ENCODE measurements around the gene PCDHGB1. TPM values are rescaled to one million over a fixed set of nuclear protein-coding genes. Genes with fewer than 3 reads are reported as not detected.
"Not testable (repeated sequence)": the region's sequence is repeated elsewhere in the genome, so short reads cannot be mapped to it uniquely, and the experiment has no call there.

The PCDHGB1 gene
- total and polyA plus RNA-seq, 8 donors = under 0.01 to 1.2 (median 0.43) TPM; not detected in 3

DNA sequence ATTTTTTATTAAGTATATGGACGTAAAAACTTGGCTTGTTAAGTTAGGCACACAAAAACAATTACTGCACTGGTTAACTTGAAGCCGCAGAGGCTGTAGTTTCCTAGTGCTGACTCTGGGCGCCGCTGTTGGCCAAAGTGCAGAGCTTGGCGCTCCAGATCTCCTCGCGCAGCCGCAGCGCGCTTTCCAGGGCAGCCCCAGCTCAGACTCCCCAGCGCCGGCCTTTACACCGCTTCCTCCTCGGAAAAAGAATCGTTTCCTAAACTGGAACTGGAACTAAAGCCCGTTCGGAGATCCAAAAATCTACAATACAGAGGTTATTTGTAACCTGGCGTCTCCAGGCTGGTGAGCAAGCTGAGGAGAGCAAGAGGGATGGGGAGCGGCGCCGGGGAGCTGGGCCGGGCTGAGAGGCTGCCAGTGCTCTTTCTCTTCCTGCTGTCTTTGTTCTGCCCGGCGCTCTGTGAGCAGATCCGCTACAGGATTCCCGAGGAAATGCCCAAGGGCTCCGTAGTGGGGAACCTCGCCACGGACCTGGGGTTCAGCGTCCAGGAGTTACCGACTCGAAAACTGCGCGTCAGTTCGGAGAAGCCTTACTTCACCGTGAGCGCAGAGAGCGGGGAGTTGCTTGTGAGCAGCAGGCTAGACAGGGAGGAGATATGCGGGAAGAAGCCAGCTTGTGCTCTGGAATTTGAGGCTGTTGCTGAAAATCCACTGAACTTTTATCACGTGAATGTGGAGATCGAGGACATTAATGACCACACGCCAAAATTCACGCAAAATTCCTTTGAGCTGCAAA, 48.1 kb downstream of the PCDHGB1 start, which contains the start of gene PCDHGB5:
Gene PCDHGB5, plus strand, starts transcription at position 192 of the 796 bp plus-strand sequence. Its CDS starts 181 bp downstream, at position 373.
- H3K27me3 ChIP-seq = peaks cover 0 to 79% (median 14%) of the 10 kb centered on the region in 3 donors
- peak; percentile 43 to 62 for DNase-seq
- H3K4me3 ChIP-seq = peak within 1 kb of the TSS; percentile 22 to 40 (median 24)
- peaks cover 0 to 14% (median 0%) of the 10 kb centered on the region in 4 donors for H3K36me3 ChIP-seq
- H3K9me3 ChIP-seq = peaks cover 44 to 94% (median 87%) of the 10 kb centered on the region in 4 donors
- H3K4me1 ChIP-seq; H3K27ac ChIP-seq; intact Hi-C loops (cut with DNase I; ENCODE audit: low total_unique reads): not testable (repeated sequence)
- TF ChIP-seq, protein P1, sequence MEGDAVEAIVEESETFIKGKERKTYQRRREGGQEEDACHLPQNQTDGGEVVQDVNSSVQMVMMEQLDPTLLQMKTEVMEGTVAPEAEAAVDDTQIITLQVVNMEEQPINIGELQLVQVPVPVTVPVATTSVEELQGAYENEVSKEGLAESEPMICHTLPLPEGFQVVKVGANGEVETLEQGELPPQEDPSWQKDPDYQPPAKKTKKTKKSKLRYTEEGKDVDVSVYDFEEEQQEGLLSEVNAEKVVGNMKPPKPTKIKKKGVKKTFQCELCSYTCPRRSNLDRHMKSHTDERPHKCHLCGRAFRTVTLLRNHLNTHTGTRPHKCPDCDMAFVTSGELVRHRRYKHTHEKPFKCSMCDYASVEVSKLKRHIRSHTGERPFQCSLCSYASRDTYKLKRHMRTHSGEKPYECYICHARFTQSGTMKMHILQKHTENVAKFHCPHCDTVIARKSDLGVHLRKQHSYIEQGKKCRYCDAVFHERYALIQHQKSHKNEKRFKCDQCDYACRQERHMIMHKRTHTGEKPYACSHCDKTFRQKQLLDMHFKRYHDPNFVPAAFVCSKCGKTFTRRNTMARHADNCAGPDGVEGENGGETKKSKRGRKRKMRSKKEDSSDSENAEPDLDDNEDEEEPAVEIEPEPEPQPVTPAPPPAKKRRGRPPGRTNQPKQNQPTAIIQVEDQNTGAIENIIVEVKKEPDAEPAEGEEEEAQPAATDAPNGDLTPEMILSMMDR (IDR thresholded peaks at IDR 0.05) = peak in 4 of 7 experiments; percentile 25 to 41 (median 38)
- 7 to 11% (median 9%) methylated on average over 21 to 25 of the region's 43 CpGs for WGBS, 5 donors

DNA sequence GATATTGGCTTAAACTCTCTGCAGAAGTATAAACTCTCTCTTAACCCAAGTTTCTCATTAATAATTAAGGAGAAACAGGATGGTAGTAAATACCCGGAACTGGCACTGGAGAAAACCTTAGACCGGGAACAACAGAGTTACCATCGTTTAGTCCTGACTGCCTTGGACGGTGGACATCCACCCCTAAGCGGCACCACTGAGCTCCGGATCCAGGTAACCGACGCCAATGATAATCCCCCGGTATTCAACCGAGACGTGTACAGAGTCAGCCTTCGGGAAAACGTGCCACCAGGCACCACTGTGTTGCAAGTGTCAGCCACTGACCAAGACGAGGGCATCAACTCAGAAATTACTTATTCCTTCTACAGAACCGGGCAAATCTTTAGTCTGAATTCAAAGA, 48.7 kb downstream of the PCDHGB1 start:
- no peak for DNase-seq
- no peak overlapping the region for H3K27ac ChIP-seq
- peaks cover 44 to 94% (median 87%) of the 10 kb centered on the region in 4 donors for H3K9me3 ChIP-seq
- H3K4me1 ChIP-seq = peaks cover 0 to 6% (median 0%) of the 10 kb centered on the region in 4 donors
- intact Hi-C loops (cut with DNase I; ENCODE audit: low total_unique reads) = no loop called here
- no peak overlapping the region for H3K4me3 ChIP-seq
- TF ChIP-seq, protein P1 (IDR thresholded peaks at IDR 0.05) = no peak
- TF ChIP-seq EP300 (IDR thresholded peaks at IDR 0.05) (no peak), POLR2AphosphoS5 (IDR thresholded peaks at IDR 0.05) (no peak), POLR2A (IDR thresholded peaks at IDR 0.05) (no peak)
- peaks cover 0 to 11% (median 0%) of the 10 kb centered on the region in 4 donors for H3K36me3 ChIP-seq
- WGBS, 5 donors = 19 to 30% (median 24%) methylated on average over 15 of the region's 15 CpGs
- H3K27me3 ChIP-seq = peaks cover 0 to 79% (median 19%) of the 10 kb centered on the region in 3 donors

DNA sequence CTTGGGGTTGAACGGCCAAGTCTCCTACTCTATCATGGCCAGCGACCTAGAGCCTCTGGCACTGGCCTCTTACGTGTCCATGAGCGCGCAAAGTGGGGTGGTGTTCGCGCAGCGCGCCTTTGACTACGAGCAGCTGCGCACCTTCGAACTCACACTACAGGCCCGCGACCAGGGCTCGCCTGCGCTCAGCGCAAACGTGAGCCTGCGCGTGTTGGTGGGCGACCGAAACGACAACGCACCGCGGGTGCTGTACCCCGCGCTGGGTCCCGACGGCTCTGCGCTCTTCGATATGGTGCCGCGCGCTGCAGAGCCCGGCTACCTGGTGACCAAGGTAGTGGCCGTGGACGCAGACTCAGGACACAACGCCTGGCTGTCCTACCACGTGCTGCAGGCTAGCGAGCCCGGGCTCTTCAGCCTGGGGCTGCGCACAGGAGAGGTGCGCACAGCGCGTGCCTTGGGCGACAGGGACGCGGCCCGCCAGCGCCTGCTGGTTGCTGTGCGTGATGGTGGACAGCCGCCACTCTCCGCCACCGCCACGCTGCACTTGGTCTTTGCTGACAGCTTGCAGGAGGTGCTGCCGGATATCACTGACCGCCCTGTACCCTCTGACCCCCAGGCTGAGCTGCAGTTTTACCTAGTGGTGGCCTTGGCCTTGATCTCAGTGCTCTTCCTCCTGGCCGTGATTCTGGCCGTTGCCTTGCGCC, 49.8 kb downstream of the PCDHGB1 start:
- 18 to 32% (median 28%) methylated on average over 15 to 61 of the region's 61 CpGs for WGBS, 5 donors
- Histone ChIP-seq H3K4me1 (peaks cover 0 to 6% (median 0%) of the 10 kb centered on the region in 4 donors), H3K4me3 (no peak overlapping the region), H3K27me3 (peaks cover 0 to 78% (median 25%) of the 10 kb centered on the region in 3 donors), H3K36me3 (peaks cover 0 to 13% (median 0%) of the 10 kb centered on the region in 4 donors), H3K27ac (no peak overlapping the region), H3K9me3 (peaks cover 42 to 94% (median 87%) of the 10 kb centered on the region in 4 donors)
- intact Hi-C loops (cut with DNase I; ENCODE audit: low total_unique reads) = no loop called here
- DNase-seq = no peak
- no peak for TF ChIP-seq POLR2AphosphoS5 (IDR thresholded peaks at IDR 0.05)
- TF ChIP-seq EP300 (IDR thresholded peaks at IDR 0.05) = no peak
- TF ChIP-seq POLR2A (IDR thresholded peaks at IDR 0.05) = no peak
- TF ChIP-seq, protein P1 (IDR thresholded peaks at IDR 0.05) = no peak

Other genes starting within 250 kb of the PCDHGB1 start
Only the 30 nearest of the 37 such genes appear.
- gene PCDHB9, start 162.9 kb upstream of the PCDHGB1 start, total RNA-seq = under 1 TPM in 3 of 5 donors, not detected in 2; 0.14 to 0.92 (median 0.45) TPM
- gene PCDHB9, start 162.9 kb upstream of the PCDHGB1 start, polyA plus RNA-seq = under 1 TPM in 2 of 3 donors, not detected in 1; 0.08 to 0.19 TPM
- 10 to 100 TPM in 1 of 5 donors, 1 to 10 TPM in 3, under 1 TPM in 1; 0.58 to 18.3 (median 2.3) TPM for gene PCDHB10, start 157.7 kb upstream of the PCDHGB1 start, total RNA-seq
- gene PCDHB10, start 157.7 kb upstream of the PCDHGB1 start, polyA plus RNA-seq = under 1 TPM; 0.12 to 0.40 (median 0.15) TPM
- gene PCDHB11, start 150.5 kb upstream of the PCDHGB1 start, total RNA-seq = 1 to 10 TPM in 2 of 5 donors, under 1 TPM in 1, not detected in 2; 0.87 to 4.4 (median 1.3) TPM
- gene PCDHB11, start 150.5 kb upstream of the PCDHGB1 start, polyA plus RNA-seq = 1 to 10 TPM in 1 of 3 donors, under 1 TPM in 2; 0.12 to 1.1 (median 0.30) TPM
- 1 to 10 TPM in 4 of 5 donors, not detected in 1; 1.2 to 8.5 (median 2.9) TPM for gene PCDHB12, start 141.4 kb upstream of the PCDHGB1 start, total RNA-seq
- gene PCDHB12, start 141.4 kb upstream of the PCDHGB1 start, polyA plus RNA-seq = under 1 TPM; 0.19 to 0.31 (median 0.28) TPM
- 10 to 100 TPM in 1 of 5 donors, 1 to 10 TPM in 2, under 1 TPM in 2; under 0.01 to 28.1 (median 3.1) TPM for gene PCDHB13, start 136.2 kb upstream of the PCDHGB1 start, total RNA-seq
- under 1 TPM in 2 of 3 donors, not detected in 1; 0.12 to 0.28 TPM for gene PCDHB13, start 136.2 kb upstream of the PCDHGB1 start, polyA plus RNA-seq
- gene PCDHB14, start 126.8 kb upstream of the PCDHGB1 start, total RNA-seq = 1 to 10 TPM in 4 of 5 donors, not detected in 1; 1.3 to 6.4 (median 3.6) TPM
- 1 to 10 TPM in 1 of 3 donors, under 1 TPM in 2; 0.31 to 1.1 (median 0.44) TPM for gene PCDHB14, start 126.8 kb upstream of the PCDHGB1 start, polyA plus RNA-seq
- 1 to 10 TPM in 2 of 5 donors, under 1 TPM in 1, not detected in 2; 0.58 to 6.6 (median 2.2) TPM for gene PCDHB15, start 104.7 kb upstream of the PCDHGB1 start, total RNA-seq
- gene PCDHB15, start 104.7 kb upstream of the PCDHGB1 start, polyA plus RNA-seq = 1 to 10 TPM in 1 of 3 donors, under 1 TPM in 2; 0.44 to 1.2 (median 0.73) TPM
- 1 to 10 TPM in 1 of 5 donors, under 1 TPM in 1, not detected in 3; 0.43 to 4.8 TPM for gene SLC25A2, start 46.0 kb upstream of the PCDHGB1 start, total RNA-seq
- not detected for gene SLC25A2, start 46.0 kb upstream of the PCDHGB1 start, polyA plus RNA-seq
- gene TAF7, start 29.3 kb upstream of the PCDHGB1 start, total RNA-seq = 10 to 100 TPM; 22.0 to 89.8 (median 36.5) TPM
- gene TAF7, start 29.3 kb upstream of the PCDHGB1 start, polyA plus RNA-seq = 10 to 100 TPM; 32.6 to 46.1 (median 43.5) TPM
- under 1 TPM in 1 of 5 donors, not detected in 4; 0.18 TPM for gene PCDHGA1, start 19.6 kb upstream of the PCDHGB1 start, total RNA-seq
- under 1 TPM in 1 of 3 donors, not detected in 2; 0.13 TPM for gene PCDHGA1, start 19.6 kb upstream of the PCDHGB1 start, polyA plus RNA-seq
- gene PCDHGA2, start 11.3 kb upstream of the PCDHGB1 start, total RNA-seq = 1 to 10 TPM; 1.2 to 3.5 (median 2.0) TPM
- gene PCDHGA2, start 11.3 kb upstream of the PCDHGB1 start, polyA plus RNA-seq = under 1 TPM; 0.06 to 0.31 (median 0.18) TPM
- gene PCDHGA3, start 6.3 kb upstream of the PCDHGB1 start, total RNA-seq = 1 to 10 TPM in 3 of 5 donors, under 1 TPM in 1, not detected in 1; 0.58 to 6.7 (median 1.4) TPM
- gene PCDHGA3, start 6.3 kb upstream of the PCDHGB1 start, polyA plus RNA-seq = under 1 TPM in 1 of 3 donors, not detected in 2; 0.08 TPM
- 1 to 10 TPM in 4 of 5 donors, under 1 TPM in 1; 0.29 to 9.3 (median 2.4) TPM for gene PCDHGA4, start 4.9 kb downstream of the PCDHGB1 start, total RNA-seq
- under 1 TPM in 1 of 3 donors, not detected in 2; 0.08 TPM for gene PCDHGA4, start 4.9 kb downstream of the PCDHGB1 start, polyA plus RNA-seq
- gene PCDHGB2, start 9.9 kb downstream of the PCDHGB1 start, total RNA-seq = 10 to 100 TPM in 1 of 5 donors, 1 to 10 TPM in 3, not detected in 1; 2.5 to 10.7 (median 8.1) TPM
- under 1 TPM in 1 of 3 donors, not detected in 2; 0.10 TPM for gene PCDHGB2, start 9.9 kb downstream of the PCDHGB1 start, polyA plus RNA-seq
- 1 to 10 TPM in 4 of 5 donors, not detected in 1; 2.3 to 6.7 (median 3.6) TPM for gene PCDHGA5, start 14.1 kb downstream of the PCDHGB1 start, total RNA-seq
- under 1 TPM in 1 of 3 donors, not detected in 2; 0.15 TPM for gene PCDHGA5, start 14.1 kb downstream of the PCDHGB1 start, polyA plus RNA-seq
- gene PCDHGB3, start 20.1 kb downstream of the PCDHGB1 start, total RNA-seq = 1 to 10 TPM in 4 of 5 donors, under 1 TPM in 1; 0.87 to 8.8 (median 3.8) TPM
- gene PCDHGB3, start 20.1 kb downstream of the PCDHGB1 start, polyA plus RNA-seq = under 1 TPM in 2 of 3 donors, not detected in 1; 0.06 to 0.08 TPM
- gene PCDHGA6, start 23.8 kb downstream of the PCDHGB1 start, total RNA-seq = 1 to 10 TPM in 3 of 5 donors, under 1 TPM in 2; 0.29 to 4.4 (median 1.8) TPM
- under 1 TPM in 2 of 3 donors, not detected in 1; 0.06 to 0.38 TPM for gene PCDHGA6, start 23.8 kb downstream of the PCDHGB1 start, polyA plus RNA-seq
- gene PCDHGA7, start 32.6 kb downstream of the PCDHGB1 start, total RNA-seq = 10 to 100 TPM in 1 of 5 donors, 1 to 10 TPM in 2, under 1 TPM in 1, not detected in 1; 0.87 to 29.0 (median 2.7) TPM
- under 1 TPM in 2 of 3 donors, not detected in 1; 0.06 to 0.30 TPM for gene PCDHGA7, start 32.6 kb downstream of the PCDHGB1 start, polyA plus RNA-seq
- 10 to 100 TPM in 1 of 5 donors, 1 to 10 TPM in 2, under 1 TPM in 2; 0.29 to 12.1 (median 1.2) TPM for gene PCDHGB4, start 37.6 kb downstream of the PCDHGB1 start, total RNA-seq
- under 1 TPM in 2 of 3 donors, not detected in 1; 0.12 to 0.45 TPM for gene PCDHGB4, start 37.6 kb downstream of the PCDHGB1 start, polyA plus RNA-seq
- gene PCDHGA8, start 42.5 kb downstream of the PCDHGB1 start, total RNA-seq = 10 to 100 TPM in 1 of 5 donors, 1 to 10 TPM in 2, under 1 TPM in 2; under 0.01 to 12.5 (median 1.2) TPM
- gene PCDHGA8, start 42.5 kb downstream of the PCDHGB1 start, polyA plus RNA-seq = under 1 TPM in 2 of 3 donors, not detected in 1; 0.06 to 0.08 TPM
- gene PCDHGB5, start 47.8 kb downstream of the PCDHGB1 start, total RNA-seq = 10 to 100 TPM in 2 of 5 donors, 1 to 10 TPM in 3; 1.8 to 16.8 (median 4.2) TPM
- gene PCDHGB5, start 47.8 kb downstream of the PCDHGB1 start, polyA plus RNA-seq = under 1 TPM in 2 of 3 donors, not detected in 1; 0.35 to 0.75 TPM
- gene PCDHGA9, start 52.7 kb downstream of the PCDHGB1 start, total RNA-seq = 10 to 100 TPM in 1 of 5 donors, 1 to 10 TPM in 3, not detected in 1; 1.6 to 10.1 (median 3.2) TPM
- under 1 TPM in 2 of 3 donors, not detected in 1; 0.13 to 0.25 TPM for gene PCDHGA9, start 52.7 kb downstream of the PCDHGB1 start, polyA plus RNA-seq
- gene PCDHGB6, start 57.9 kb downstream of the PCDHGB1 start, total RNA-seq = 1 to 10 TPM in 3 of 5 donors, under 1 TPM in 1, not detected in 1; 0.29 to 6.2 (median 4.9) TPM
- gene PCDHGB6, start 57.9 kb downstream of the PCDHGB1 start, polyA plus RNA-seq = under 1 TPM in 2 of 3 donors, not detected in 1; 0.31 to 0.50 TPM
- gene PCDHGA10, start 62.9 kb downstream of the PCDHGB1 start, total RNA-seq = 1 to 10 TPM in 3 of 5 donors, under 1 TPM in 1, not detected in 1; 0.89 to 7.0 (median 4.5) TPM
- under 1 TPM; 0.15 to 0.65 (median 0.44) TPM for gene PCDHGA10, start 62.9 kb downstream of the PCDHGB1 start, polyA plus RNA-seq
- gene PCDHGB7, start 67.6 kb downstream of the PCDHGB1 start, total RNA-seq = 10 to 100 TPM in 3 of 5 donors, 1 to 10 TPM in 2; 3.6 to 19.3 (median 16.8) TPM
- gene PCDHGB7, start 67.6 kb downstream of the PCDHGB1 start, polyA plus RNA-seq = under 1 TPM; 0.56 to 0.61 (median 0.58) TPM
- 10 to 100 TPM in 1 of 5 donors, 1 to 10 TPM in 3, under 1 TPM in 1; 0.45 to 15.2 (median 2.9) TPM for gene PCDHGA11, start 71.0 kb downstream of the PCDHGB1 start, total RNA-seq
- under 1 TPM; 0.25 to 0.48 (median 0.31) TPM for gene PCDHGA11, start 71.0 kb downstream of the PCDHGB1 start, polyA plus RNA-seq
- gene PCDHGA12, start 80.4 kb downstream of the PCDHGB1 start, total RNA-seq = 1 to 10 TPM in 4 of 5 donors, under 1 TPM in 1; 0.58 to 7.4 (median 5.4) TPM
- gene PCDHGA12, start 80.4 kb downstream of the PCDHGB1 start, polyA plus RNA-seq = under 1 TPM in 2 of 3 donors, not detected in 1; 0.12 to 0.20 TPM
- 10 to 100 TPM in 4 of 5 donors, 1 to 10 TPM in 1; 7.6 to 35.8 (median 18.8) TPM for gene PCDHGC3, start 125.9 kb downstream of the PCDHGB1 start, total RNA-seq
- gene PCDHGC3, start 125.9 kb downstream of the PCDHGB1 start, polyA plus RNA-seq = 10 to 100 TPM; 20.0 to 30.3 (median 29.1) TPM
- 10 to 100 TPM in 1 of 5 donors, 1 to 10 TPM in 2, under 1 TPM in 1, not detected in 1; 0.87 to 15.4 (median 5.0) TPM for gene PCDHGC4, start 134.9 kb downstream of the PCDHGB1 start, total RNA-seq
- not detected for gene PCDHGC4, start 134.9 kb downstream of the PCDHGB1 start, polyA plus RNA-seq
- 1 to 10 TPM in 3 of 5 donors, not detected in 2; 2.0 to 3.5 (median 2.7) TPM for gene PCDHGC5, start 139.0 kb downstream of the PCDHGB1 start, total RNA-seq
- under 1 TPM in 2 of 3 donors, not detected in 1; 0.08 to 0.12 TPM for gene PCDHGC5, start 139.0 kb downstream of the PCDHGB1 start, polyA plus RNA-seq